K562 (cell line): Measurements from ENCODE around the gene EMC10. TPM values are rescaled to one million over a fixed set of nuclear protein-coding genes. Genes with fewer than 3 reads are reported as not detected.
A peak's percentile ranks its signal among the peaks of the same experiment; 100 is the strongest.

Source experiments
- BACH1 ChIP-seq: fragments of 200-800 bp; sonication (Bioruptor generic); IDR thresholded peaks from 2 replicates; pipeline ENCODE4 v1.6.1; 2016; ENCODE audit warnings: missing genetic modification characterization, missing compliant biosample characterization
- CREB1 ChIP-seq, 2 experiments: sonication (generic) in 1 of 2; formaldehyde crosslinking in 1 of 2; IDR thresholded peaks; 2 replicates each; pipeline versions ENCODE4 v1.6.1 to v1.8.0; 2012 to 2022; ENCODE audit warnings: inconsistent platforms in 1 of 2, mild to moderate bottlenecking in 1 of 2, missing genetic modification reagents in 1 of 2, moderate library complexity in 1 of 2
- EHMT2 ChIP-seq: fragments of 450-650 bp; IDR thresholded peaks from 2 replicates; pipeline ENCODE4 v1.6.1; 2018; ENCODE audit warnings: antibody characterized with exemption
- ESRRA ChIP-seq: fragments of 450-650 bp; IDR thresholded peaks from 2 replicates; pipeline ENCODE4 v1.6.1; 2014; ENCODE audit warnings: low read depth, mild to moderate bottlenecking, moderate library complexity, borderline replicate concordance
- ETS2 ChIP-seq: IDR thresholded peaks from 2 replicates; pipeline ENCODE4 v1.6.1; 2016; ENCODE audit warnings: borderline replicate concordance, missing genetic modification characterization, mild to moderate bottlenecking, moderate library complexity, missing compliant biosample characterization; ENCODE audit not compliant: poor library complexity, severe bottlenecking
- IFI16 ChIP-seq: fragments of 250-450 bp; sonication (Bioruptor Pico); IDR thresholded peaks from 2 replicates; pipeline ENCODE4 v2.1.2; 2022; ENCODE audit warnings: mild to moderate bottlenecking, inconsistent platforms
- MAFG ChIP-seq: fragments of 450-650 bp; conservative IDR thresholded peaks from 2 replicates; pipeline ENCODE4 v1.6.1; 2016; ENCODE audit warnings: missing genetic modification characterization, missing compliant biosample characterization
- MIER1 ChIP-seq: fragments of 450-650 bp; IDR thresholded peaks from 2 replicates; pipeline ENCODE4 v1.6.1; 2016; ENCODE audit warnings: antibody characterized with exemption, mild to moderate bottlenecking, low read depth
- PTTG1 ChIP-seq: fragments of 450-650 bp; IDR thresholded peaks from 2 replicates; pipeline ENCODE4 v1.6.1; 2016; ENCODE audit warnings: low read depth, mild to moderate bottlenecking, missing genetic modification characterization, missing compliant biosample characterization
- RBBP5 ChIP-seq: fragments of 200-600 bp; sonication (generic); IDR thresholded peaks from 2 replicates; pipeline ENCODE4 v1.6.1; 2012; ENCODE audit warnings: borderline replicate concordance, mild to moderate bottlenecking, low read length, control low read depth, inconsistent platforms; ENCODE audit not compliant: insufficient read depth, poor library complexity, severe bottlenecking
- RBFOX2 ChIP-seq: fragments of 200-400 bp; formaldehyde crosslinking; IDR thresholded peaks from 2 replicates; pipeline ENCODE4 v1.6.1; 2017; ENCODE audit warnings: low read depth, mild to moderate bottlenecking, low read length, moderate library complexity
- SIN3A ChIP-seq, 2 experiments: fragments of 150-350 bp in 1 of 2; IDR thresholded peaks; 2 replicates each; pipeline ENCODE4 v1.6.1; 2011 to 2016; ENCODE audit warnings: borderline replicate concordance in 2 of 2, low read depth in 2 of 2, low read length in 2 of 2, mild to moderate bottlenecking in 2 of 2, moderate library complexity in 2 of 2; ENCODE audit not compliant: control insufficient read depth in 1 of 2
- SMC3 ChIP-seq: conservative IDR thresholded peaks from 2 replicates; pipeline ENCODE4 v1.6.1; 2011; ENCODE audit warnings: low read depth, low read length, improper control_type of control experiment; ENCODE audit not compliant: insufficient read depth
- SRSF7 ChIP-seq: fragments of 200-400 bp; formaldehyde crosslinking; optimal IDR thresholded peaks from 2 replicates; pipeline ENCODE3; 2017; ENCODE audit warnings: mild to moderate bottlenecking, low read depth, low read length
- TCF15 ChIP-seq: fragments of 250-450 bp; sonication (Bioruptor Pico); IDR thresholded peaks from 2 replicates; pipeline ENCODE4 v1.8.0; 2022; ENCODE audit warnings: moderate library complexity, mild to moderate bottlenecking, inconsistent platforms
- ZC3H8 ChIP-seq: fragments of 450-650 bp; IDR thresholded peaks from 2 replicates; pipeline ENCODE4 v1.6.1; 2017
- ZKSCAN3 ChIP-seq: fragments of 250-450 bp; sonication (Bioruptor Pico); IDR thresholded peaks from 2 replicates; pipeline ENCODE4 v1.4.0; 2020
- ZNF121 ChIP-seq: sonication (generic); formaldehyde crosslinking; conservative IDR thresholded peaks from 2 replicates; pipeline ENCODE4 v1.8.0; 2022; ENCODE audit warnings: missing genetic modification reagents
- ZNF384 ChIP-seq: IDR thresholded peaks from 2 replicates; pipeline ENCODE4 v1.6.1; 2012; ENCODE audit warnings: low read depth, low read length, improper control_type of control experiment
- ZNF444 ChIP-seq: fragments of 250-450 bp; sonication (Bioruptor Pico); IDR thresholded peaks from 2 replicates; pipeline ENCODE4 v1.4.0; 2020; ENCODE audit warnings: mild to moderate bottlenecking, moderate library complexity
- ZNF77 ChIP-seq: fragments of 250-450 bp; sonication (Bioruptor Pico); IDR thresholded peaks from 2 replicates; pipeline ENCODE4 v1.5.0; 2020
- polyA plus RNA-seq, 8 experiments: library from polyadenylated mRNA; depleted of rRNA in 4 of 8; stranded (reverse) in 5 of 8; unstranded in 3 of 8; fragments of >200 nt; fragmentation: Nextera tagmentation in 2 of 8; fragmentation: Illumina TruSeq in 1 of 8; extraction: Ambion mirVana in 2 of 8; extraction: Trizol in 1 of 8; gene quantifications; 2 replicates each; pipeline versions ENCODE4 v1.2.1 to v1.2.3, GENCODE V29; 2011 to 2014; ENCODE audit warnings: inconsistent platforms in 1 of 8, missing spikeins in 1 of 8
- total RNA-seq, 7 experiments: library from RNA; depleted of rRNA in 6 of 7; stranded (reverse); fragments of >200 nt in 6 of 7; fragmentation: Illumina TruSeq in 2 of 7; extraction: Trizol in 2 of 7; gene quantifications; 2 replicates each; pipeline versions ENCODE4 v1.2.1 to v1.2.3, GENCODE V29; 2011 to 2021; ENCODE audit warnings: low replicate concordance in 1 of 7
- TF ChIP-seq, protein P1 (sequence below): IDR thresholded peaks from 2 replicates; pipeline ENCODE4 v1.6.1; 2012; ENCODE audit warnings: low read depth, low read length, improper control_type of control experiment, borderline replicate concordance
- TF ChIP-seq, protein P2 (sequence below), 3 experiments: fragments of 200-800 bp in 1 of 3; fragments of 250-450 bp in 1 of 3; fragments of 450-650 bp in 1 of 3; sonication (Bioruptor Pico) in 1 of 3; sonication (Bioruptor generic) in 1 of 3; formaldehyde crosslinking in 1 of 3; IDR thresholded peaks; 2 replicates each; pipeline versions ENCODE4 v1.6.1 to v1.8.0; 2016 to 2022; ENCODE audit warnings: mild to moderate bottlenecking in 2 of 3, missing genetic modification characterization in 2 of 3, missing compliant biosample characterization in 1 of 3, moderate library complexity in 1 of 3

EMC10 gene
- total and polyA plus RNA-seq, 9 of the 15 experiments (the other 6 are each of a cell fraction or from before 2014, with no cell fraction given), result 1.4 to 46.0 (median 13.1) TPM

DNA sequence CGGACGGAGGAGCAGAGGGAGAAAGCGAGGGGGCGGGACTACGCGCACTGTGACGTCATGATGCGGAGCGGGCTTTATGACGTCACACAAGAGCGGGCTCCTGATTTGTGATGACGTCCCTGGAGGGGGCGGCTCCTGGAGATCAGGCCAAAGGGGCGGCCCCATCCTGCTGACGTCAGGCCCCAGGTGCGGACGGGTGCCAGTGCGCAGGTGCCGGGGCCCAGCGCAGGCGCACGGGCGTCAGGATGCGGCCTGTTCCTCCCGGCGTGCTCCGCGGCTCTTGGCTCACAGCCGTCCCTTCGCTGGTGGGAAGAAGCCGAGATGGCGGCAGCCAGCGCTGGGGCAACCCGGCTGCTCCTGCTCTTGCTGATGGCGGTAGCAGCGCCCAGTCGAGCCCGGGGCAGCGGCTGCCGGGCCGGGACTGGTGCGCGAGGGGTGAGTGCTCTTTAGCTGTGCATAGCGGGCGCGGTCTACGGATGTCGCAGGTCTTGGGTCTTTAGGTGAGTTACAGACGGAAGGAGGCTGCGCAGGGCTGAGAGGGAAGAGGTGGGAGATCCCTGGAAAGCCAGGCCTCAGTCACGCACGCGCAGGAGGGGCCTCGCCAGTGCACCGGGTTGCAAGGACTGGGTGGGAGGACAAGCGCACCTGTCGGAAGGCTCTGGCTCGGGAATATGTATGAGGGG lies at the start of gene EMC10, which contains the start of gene GARIN5A (continued):
- TF ChIP-seq, protein P1, sequence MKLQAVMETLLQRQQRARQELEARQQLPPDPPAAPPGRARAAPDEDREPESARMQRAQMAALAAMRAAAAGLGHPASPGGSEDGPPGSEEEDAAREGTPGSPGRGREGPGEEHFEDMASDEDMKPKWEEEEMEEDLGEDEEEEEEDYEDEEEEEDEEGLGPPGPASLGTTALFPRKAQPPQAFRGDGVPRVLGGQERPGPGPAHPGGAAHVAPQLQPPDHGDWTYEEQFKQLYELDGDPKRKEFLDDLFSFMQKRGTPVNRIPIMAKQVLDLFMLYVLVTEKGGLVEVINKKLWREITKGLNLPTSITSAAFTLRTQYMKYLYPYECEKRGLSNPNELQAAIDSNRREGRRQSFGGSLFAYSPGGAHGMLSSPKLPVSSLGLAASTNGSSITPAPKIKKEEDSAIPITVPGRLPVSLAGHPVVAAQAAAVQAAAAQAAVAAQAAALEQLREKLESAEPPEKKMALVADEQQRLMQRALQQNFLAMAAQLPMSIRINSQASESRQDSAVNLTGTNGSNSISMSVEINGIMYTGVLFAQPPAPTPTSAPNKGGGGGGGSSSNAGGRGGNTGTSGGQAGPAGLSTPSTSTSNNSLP, result no peak
- TF ChIP-seq MAFG (tag) (no peak), ETS2 (tag) (no peak), RBBP5 (peak; percentile 70), ZNF444 (no peak), IFI16 (CRISPR knock-in tag) (no peak), SIN3A (IDR thresholded peaks at IDR 0.05; ENCODE audit: borderline replicate concordance in 2 of 2, control insufficient read depth in 1 of 2, low read depth in 2 of 2, low read length in 2 of 2) (peak in 1 of 2 experiments; percentile 82; a peak in 1 of 4 replicates), SMC3 (no peak), EHMT2 (no peak), ZNF121 (CRISPR knock-in tag) (no peak), MIER1 (no peak), PTTG1 (tag) (no peak), SRSF7 (no peak), CREB1 (IDR thresholded peaks at IDR 0.05) (peak; percentile 100), CREB1 (CRISPR knock-in tag; IDR thresholded peaks at IDR 0.05) (peak; percentile 100), TCF15 (CRISPR knock-in tag) (no peak), BACH1 (tag) (no peak), ESRRA (peak; percentile 85; the same call in 1 of the 2 replicates), ZNF77 (CRISPR knock-in tag) (no peak), RBFOX2 (peak; percentile 97), ZKSCAN3 (CRISPR knock-in tag) (no peak), ZNF384 (no peak), ZC3H8 (no peak)
- TF ChIP-seq, protein P2, sequence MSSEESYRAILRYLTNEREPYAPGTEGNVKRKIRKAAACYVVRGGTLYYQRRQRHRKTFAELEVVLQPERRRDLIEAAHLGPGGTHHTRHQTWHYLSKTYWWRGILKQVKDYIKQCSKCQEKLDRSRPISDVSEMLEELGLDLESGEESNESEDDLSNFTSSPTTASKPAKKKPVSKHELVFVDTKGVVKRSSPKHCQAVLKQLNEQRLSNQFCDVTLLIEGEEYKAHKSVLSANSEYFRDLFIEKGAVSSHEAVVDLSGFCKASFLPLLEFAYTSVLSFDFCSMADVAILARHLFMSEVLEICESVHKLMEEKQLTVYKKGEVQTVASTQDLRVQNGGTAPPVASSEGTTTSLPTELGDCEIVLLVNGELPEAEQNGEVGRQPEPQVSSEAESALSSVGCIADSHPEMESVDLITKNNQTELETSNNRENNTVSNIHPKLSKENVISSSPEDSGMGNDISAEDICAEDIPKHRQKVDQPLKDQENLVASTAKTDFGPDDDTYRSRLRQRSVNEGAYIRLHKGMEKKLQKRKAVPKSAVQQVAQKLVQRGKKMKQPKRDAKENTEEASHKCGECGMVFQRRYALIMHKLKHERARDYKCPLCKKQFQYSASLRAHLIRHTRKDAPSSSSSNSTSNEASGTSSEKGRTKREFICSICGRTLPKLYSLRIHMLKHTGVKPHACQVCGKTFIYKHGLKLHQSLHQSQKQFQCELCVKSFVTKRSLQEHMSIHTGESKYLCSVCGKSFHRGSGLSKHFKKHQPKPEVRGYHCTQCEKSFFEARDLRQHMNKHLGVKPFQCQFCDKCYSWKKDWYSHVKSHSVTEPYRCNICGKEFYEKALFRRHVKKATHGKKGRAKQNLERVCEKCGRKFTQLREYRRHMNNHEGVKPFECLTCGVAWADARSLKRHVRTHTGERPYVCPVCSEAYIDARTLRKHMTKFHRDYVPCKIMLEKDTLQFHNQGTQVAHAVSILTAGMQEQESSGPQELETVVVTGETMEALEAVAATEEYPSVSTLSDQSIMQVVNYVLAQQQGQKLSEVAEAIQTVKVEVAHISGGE (CRISPR knock-in tag; IDR thresholded peaks at IDR 0.05), result peak in 1 of 3 experiments; percentile 65; a peak in 2 of 6 replicates
